ENCODE measurements around the gene C1orf159.

The C1orf159 gene

GRCh38 chr1:1093610-1093943 lies 22.3 kb downstream of the C1orf159 start:
- no peaks in the 10 kb centered on the region for H3K9me3 ChIP-seq (ENCODE audit: insufficient read depth, low read length)
- no peak overlapping the region for H3K4me3 ChIP-seq (ENCODE audit: insufficient read depth, low read length, poor library complexity, severe bottlenecking)
- no peak overlapping the region for H3K27ac ChIP-seq (ENCODE audit: low read depth, low read length)
- H3K27me3 ChIP-seq (ENCODE audit: low read length), result no peaks in the 10 kb centered on the region
- H3K36me3 ChIP-seq (ENCODE audit: low read length), result no peaks in the 10 kb centered on the region
- no peaks in the 10 kb centered on the region for H3K9me2 ChIP-seq (replicated peaks; ENCODE audit: insufficient read depth, low read length)
- H3K4me2 ChIP-seq (ENCODE audit: low read depth, low read length, poor library complexity, severe bottlenecking), result no peak overlapping the region
- TF ChIP-seq EZH2phosphoT487 (conservative IDR thresholded peaks at IDR 0.05; ENCODE audit: low read length) (no peak), CTCF (IDR thresholded peaks at IDR 0.05; ENCODE audit: insufficient read depth, low read length, poor library complexity, severe bottlenecking) (no peak)
- no peaks in the 10 kb centered on the region for H3K79me2 ChIP-seq (ENCODE audit: insufficient read depth, low read length)
- H3K9ac ChIP-seq (ENCODE audit: low read length), result no peak overlapping the region
- no peaks in the 10 kb centered on the region for H4K20me1 ChIP-seq (ENCODE audit: low read depth, low read length)
- no peak overlapping the region for H2AFZ ChIP-seq (ENCODE audit: low read depth, low read length, severe bottlenecking)
- no peaks in the 10 kb centered on the region for H3F3A ChIP-seq (ENCODE audit: insufficient read depth)

GRCh38 chr1:1092894-1093609 lies 22.8 kb downstream of the C1orf159 start:
- no peak overlapping the region for H3K4me2 ChIP-seq (ENCODE audit: low read depth, low read length, poor library complexity, severe bottlenecking)
- H3K79me2 ChIP-seq (ENCODE audit: insufficient read depth, low read length), result no peaks in the 10 kb centered on the region
- no peak overlapping the region for H3K4me3 ChIP-seq (ENCODE audit: insufficient read depth, low read length, poor library complexity, severe bottlenecking)
- no peaks in the 10 kb centered on the region for H3K9me2 ChIP-seq (replicated peaks; ENCODE audit: insufficient read depth, low read length)
- no peaks in the 10 kb centered on the region for H3K36me3 ChIP-seq (ENCODE audit: low read length)
- H3F3A ChIP-seq (ENCODE audit: insufficient read depth), result no peaks in the 10 kb centered on the region
- no peaks in the 10 kb centered on the region for H3K9me3 ChIP-seq (ENCODE audit: insufficient read depth, low read length)
- H2AFZ ChIP-seq (ENCODE audit: low read depth, low read length, severe bottlenecking), result no peak overlapping the region
- H3K27me3 ChIP-seq (ENCODE audit: low read length), result no peaks in the 10 kb centered on the region
- no peaks in the 10 kb centered on the region for H4K20me1 ChIP-seq (ENCODE audit: low read depth, low read length)
- H3K9ac ChIP-seq (ENCODE audit: low read length), result no peak overlapping the region
- no peak overlapping the region for H3K27ac ChIP-seq (ENCODE audit: low read depth, low read length)
- TF ChIP-seq EZH2phosphoT487 (conservative IDR thresholded peaks at IDR 0.05; ENCODE audit: low read length), result no peak
- TF ChIP-seq CTCF (IDR thresholded peaks at IDR 0.05; ENCODE audit: insufficient read depth, low read length, poor library complexity, severe bottlenecking), result no peak

GRCh38 chr1:1092149-1092855 lies 23.6 kb downstream of the C1orf159 start:
- no peak overlapping the region for H3K4me2 ChIP-seq (ENCODE audit: low read depth, low read length, poor library complexity, severe bottlenecking)
- H3K9me3 ChIP-seq (ENCODE audit: insufficient read depth, low read length), result no peaks in the 10 kb centered on the region
- no peaks in the 10 kb centered on the region for H3K36me3 ChIP-seq (ENCODE audit: low read length)
- H3F3A ChIP-seq (ENCODE audit: insufficient read depth), result no peaks in the 10 kb centered on the region
- no peak overlapping the region for H3K27ac ChIP-seq (ENCODE audit: low read depth, low read length)
- no peaks in the 10 kb centered on the region for H3K9me2 ChIP-seq (replicated peaks; ENCODE audit: insufficient read depth, low read length)
- H3K9ac ChIP-seq (ENCODE audit: low read length), result no peak overlapping the region
- no peaks in the 10 kb centered on the region for H3K27me3 ChIP-seq (ENCODE audit: low read length)
- H4K20me1 ChIP-seq (ENCODE audit: low read depth, low read length), result no peaks in the 10 kb centered on the region
- no peaks in the 10 kb centered on the region for H3K79me2 ChIP-seq (ENCODE audit: insufficient read depth, low read length)
- no peak for TF ChIP-seq CTCF (IDR thresholded peaks at IDR 0.05; ENCODE audit: insufficient read depth, low read length, poor library complexity, severe bottlenecking)
- no peak for TF ChIP-seq EZH2phosphoT487 (conservative IDR thresholded peaks at IDR 0.05; ENCODE audit: low read length)
- H3K4me3 ChIP-seq (ENCODE audit: insufficient read depth, low read length, poor library complexity, severe bottlenecking), result no peak overlapping the region
- H2AFZ ChIP-seq (ENCODE audit: low read depth, low read length, severe bottlenecking), result no peak overlapping the region
